ENCODE results near the gene DTD1.

Gene DTD1

DNA sequence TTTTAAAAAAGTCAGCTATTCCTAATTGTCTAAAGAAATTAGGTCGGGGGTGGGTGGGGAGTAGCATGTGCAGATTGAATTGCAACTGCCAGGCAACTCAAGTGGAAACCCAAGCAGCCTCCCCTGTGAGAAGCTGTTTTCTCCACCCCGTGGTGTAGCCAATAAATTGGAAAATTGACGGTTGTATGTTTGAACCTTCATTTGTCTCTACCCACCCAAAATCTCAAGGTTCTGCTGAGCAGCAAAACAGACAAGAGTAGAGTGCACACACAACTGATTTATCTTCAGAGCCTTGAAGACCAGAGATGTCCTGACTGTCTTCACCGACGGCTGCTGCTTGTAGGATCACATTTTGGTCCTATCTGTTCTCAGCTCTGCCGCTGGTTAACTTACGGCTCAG is 88.5 kb downstream of the DTD1 start:
- Histone ChIP-seq H3K27me3 (ENCODE audit: insufficient read depth, low read length, poor library complexity) (peaks cover 13% of the 10 kb centered on the region), H3K9ac (ENCODE audit: low read depth, low read length) (no peak overlapping the region), H4K20me1 (ENCODE audit: insufficient read depth, low read length) (no peaks in the 10 kb centered on the region), H3K9me3 (ENCODE audit: insufficient read depth, low read length, severe bottlenecking) (no peaks in the 10 kb centered on the region), H3K79me2 (ENCODE audit: insufficient read depth, low read length) (no peaks in the 10 kb centered on the region), H3K36me3 (ENCODE audit: insufficient read depth, low read length) (no peaks in the 10 kb centered on the region), H3K27ac (ENCODE audit: low read length) (no peak overlapping the region), H2AFZ (ENCODE audit: low read depth, low read length) (no peak overlapping the region), H3K4me2 (ENCODE audit: insufficient read depth, low read length) (no peak overlapping the region), H3K4me3 (ENCODE audit: low read depth in 1 of 2, low read length in 2 of 2) (no peak overlapping the region), H3K4me1 (ENCODE audit: insufficient read depth, low read length) (no peaks in the 10 kb centered on the region)
- DNase-seq (no peak), ATAC-seq (ENCODE audit: insufficient read depth, low read depth) (no peak)
- TF ChIP-seq, protein P1, sequence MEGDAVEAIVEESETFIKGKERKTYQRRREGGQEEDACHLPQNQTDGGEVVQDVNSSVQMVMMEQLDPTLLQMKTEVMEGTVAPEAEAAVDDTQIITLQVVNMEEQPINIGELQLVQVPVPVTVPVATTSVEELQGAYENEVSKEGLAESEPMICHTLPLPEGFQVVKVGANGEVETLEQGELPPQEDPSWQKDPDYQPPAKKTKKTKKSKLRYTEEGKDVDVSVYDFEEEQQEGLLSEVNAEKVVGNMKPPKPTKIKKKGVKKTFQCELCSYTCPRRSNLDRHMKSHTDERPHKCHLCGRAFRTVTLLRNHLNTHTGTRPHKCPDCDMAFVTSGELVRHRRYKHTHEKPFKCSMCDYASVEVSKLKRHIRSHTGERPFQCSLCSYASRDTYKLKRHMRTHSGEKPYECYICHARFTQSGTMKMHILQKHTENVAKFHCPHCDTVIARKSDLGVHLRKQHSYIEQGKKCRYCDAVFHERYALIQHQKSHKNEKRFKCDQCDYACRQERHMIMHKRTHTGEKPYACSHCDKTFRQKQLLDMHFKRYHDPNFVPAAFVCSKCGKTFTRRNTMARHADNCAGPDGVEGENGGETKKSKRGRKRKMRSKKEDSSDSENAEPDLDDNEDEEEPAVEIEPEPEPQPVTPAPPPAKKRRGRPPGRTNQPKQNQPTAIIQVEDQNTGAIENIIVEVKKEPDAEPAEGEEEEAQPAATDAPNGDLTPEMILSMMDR (IDR thresholded peaks at IDR 0.05; ENCODE audit: borderline replicate concordance, extremely low read depth, low read length, poor library complexity, severe bottlenecking): no peak
- TF ChIP-seq EZH2 (IDR thresholded peaks at IDR 0.05; ENCODE audit: borderline replicate concordance, low read depth, low read length, severe bottlenecking): no peak

DNA sequence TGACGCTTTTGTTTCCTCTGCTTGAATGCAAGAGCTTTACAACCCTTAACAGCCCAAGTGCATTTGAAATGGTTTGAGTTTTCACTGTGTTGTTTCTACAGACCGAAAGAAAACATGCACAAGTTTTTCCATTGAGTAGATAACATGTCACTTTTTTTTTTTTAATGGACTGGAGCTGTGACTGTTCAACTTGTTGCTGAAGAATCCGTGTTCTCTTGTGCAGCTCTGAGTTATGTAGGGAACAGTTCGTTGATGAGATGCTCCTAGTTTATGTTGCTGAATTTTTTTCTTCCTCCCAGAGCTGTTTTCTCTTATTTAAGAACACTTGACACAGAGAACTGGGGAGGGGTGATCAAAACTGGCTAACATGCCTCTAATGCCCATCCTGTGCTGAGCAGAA is 89.3 kb downstream of the DTD1 start:
- Histone ChIP-seq H3K9ac (ENCODE audit: low read depth, low read length) (no peak overlapping the region), H3K27me3 (ENCODE audit: insufficient read depth, low read length, poor library complexity) (peaks cover 13% of the 10 kb centered on the region), H3K4me2 (ENCODE audit: insufficient read depth, low read length) (no peak overlapping the region), H3K4me3 (ENCODE audit: low read depth in 1 of 2, low read length in 2 of 2) (no peak overlapping the region), H4K20me1 (ENCODE audit: insufficient read depth, low read length) (no peaks in the 10 kb centered on the region), H3K4me1 (ENCODE audit: insufficient read depth, low read length) (no peaks in the 10 kb centered on the region), H3K9me3 (ENCODE audit: insufficient read depth, low read length, severe bottlenecking) (no peaks in the 10 kb centered on the region), H3K27ac (ENCODE audit: low read length) (no peak overlapping the region), H3K79me2 (ENCODE audit: insufficient read depth, low read length) (no peaks in the 10 kb centered on the region), H2AFZ (ENCODE audit: low read depth, low read length) (no peak overlapping the region), H3K36me3 (ENCODE audit: insufficient read depth, low read length) (no peaks in the 10 kb centered on the region)
- no peak for ATAC-seq (ENCODE audit: insufficient read depth, low read depth)
- TF ChIP-seq, protein P1 (IDR thresholded peaks at IDR 0.05; ENCODE audit: borderline replicate concordance, extremely low read depth, low read length, poor library complexity, severe bottlenecking): no peak
- TF ChIP-seq EZH2 (IDR thresholded peaks at IDR 0.05; ENCODE audit: borderline replicate concordance, low read depth, low read length, severe bottlenecking): no peak
- no peak for DNase-seq

DNA sequence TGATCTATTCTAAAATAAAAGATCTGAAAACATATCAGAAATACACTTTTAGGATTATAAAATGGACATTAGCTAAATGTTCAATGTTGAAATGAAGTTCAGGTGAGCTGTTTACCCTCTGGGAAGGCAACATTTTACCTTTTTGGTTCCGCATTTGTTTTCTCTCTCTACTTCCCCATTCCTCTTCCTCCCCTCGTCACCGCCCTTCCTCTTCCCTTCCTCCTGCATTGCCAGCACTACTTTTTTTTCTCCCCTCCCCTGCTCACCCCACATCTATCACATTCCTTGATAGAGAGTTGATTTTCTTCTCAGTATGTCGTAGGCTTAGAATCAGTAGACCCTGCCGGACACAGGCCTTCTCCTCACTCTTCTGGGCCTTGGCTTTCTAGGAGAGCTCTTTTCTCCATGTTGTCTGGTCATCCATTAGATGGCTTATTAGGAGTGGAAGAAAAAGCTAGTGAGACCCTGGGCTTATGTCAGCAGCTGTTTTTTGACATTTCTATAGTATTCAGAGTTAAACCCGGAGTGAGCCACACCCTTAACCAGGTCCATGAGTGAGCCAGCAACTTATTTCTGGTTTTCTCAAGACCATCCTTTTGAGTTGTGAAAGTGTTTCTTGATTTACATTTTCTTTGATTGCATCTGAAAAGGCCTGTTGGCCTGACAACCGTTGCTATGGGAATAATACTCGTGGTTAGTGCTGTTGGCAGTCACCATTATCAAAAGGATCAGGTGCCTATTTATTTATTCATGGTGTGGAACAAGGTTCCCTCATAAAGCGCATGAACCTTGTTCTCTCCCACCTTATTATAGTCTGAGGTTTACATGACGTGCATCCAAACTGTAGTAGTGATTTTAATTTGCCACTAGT is 90.9 kb downstream of the DTD1 start:
- no peak for DNase-seq
- Histone ChIP-seq H3K36me3 (ENCODE audit: insufficient read depth, low read length) (no peaks in the 10 kb centered on the region), H3K27ac (ENCODE audit: low read length) (no peak overlapping the region)

More for the DNA sequence above, 90.9 kb downstream of the DTD1 start:
- H3K4me3 ChIP-seq (ENCODE audit: low read depth in 1 of 2, low read length in 2 of 2): no peak overlapping the region
- TF ChIP-seq, protein P1 (IDR thresholded peaks at IDR 0.05; ENCODE audit: borderline replicate concordance, extremely low read depth, low read length, poor library complexity, severe bottlenecking): no peak
- no peak for TF ChIP-seq EZH2 (IDR thresholded peaks at IDR 0.05; ENCODE audit: borderline replicate concordance, low read depth, low read length, severe bottlenecking)
- no peaks in the 10 kb centered on the region for H3K9me3 ChIP-seq (ENCODE audit: insufficient read depth, low read length, severe bottlenecking)
- H3K4me2 ChIP-seq (ENCODE audit: insufficient read depth, low read length): no peak overlapping the region
- H2AFZ ChIP-seq (ENCODE audit: low read depth, low read length): no peak overlapping the region
- no peak for ATAC-seq (ENCODE audit: insufficient read depth, low read depth)
- H3K4me1 ChIP-seq (ENCODE audit: insufficient read depth, low read length): no peaks in the 10 kb centered on the region
- no peaks in the 10 kb centered on the region for H4K20me1 ChIP-seq (ENCODE audit: insufficient read depth, low read length)
- H3K27me3 ChIP-seq (ENCODE audit: insufficient read depth, low read length, poor library complexity): peaks cover 13% of the 10 kb centered on the region
- H3K79me2 ChIP-seq (ENCODE audit: insufficient read depth, low read length): no peaks in the 10 kb centered on the region
- H3K9ac ChIP-seq (ENCODE audit: low read depth, low read length): no peak overlapping the region
